K562 (cell line): ENCODE measurements around the gene C18orf63. TPM values are rescaled to one million over a fixed set of nuclear protein-coding genes. Genes with fewer than 3 reads are reported as not detected.

Experiments
- ATAC-seq: fragments of 200-7000 bp; cut with Tn5 transposase; 3 replicates; pipeline ENCODE4 v1.9.1; 2020; ENCODE audit warnings: moderate library complexity
- BruUV-seq: library from RNA; stranded (reverse); fragments of 400-500 nt; replicated peaks from 2 replicates; lab custom pipeline; 2021; lab: Mats Ljungman, UMichigan
- CTCF ChIA-PET: fragments of 300-600 bp; formaldehyde crosslinking; extraction: SDS; loops from one replicate; lab custom pipeline; 2021; ENCODE audit warnings: low intra/inter-chr PET ratio; lab: Yijun Ruan, JAX
- POLR2A ChIA-PET: fragments of 300-600, 350-650 bp; sonication (Branson Sonifier 250); formaldehyde crosslinking; extraction: SDS; loops from one replicate; lab custom pipeline; 2021; ENCODE audit warnings: antibody characterized with exemption, inconsistent platforms; lab: Yijun Ruan, JAX
- DNase-seq, 4 experiments: peaks; one replicate each; pipeline versions ENCODE4 v3.0.0 to v3.0.0-alpha.2; 2011 to 2018; ENCODE audit warnings: low spot score in 3 of 4, mixed read lengths in 3 of 4; ENCODE audit errors: extremely low read depth in 1 of 4
- FAIRE-seq: peaks from 2 replicates; lab custom pipeline; 2011; peaks lifted over from hg19 to GRCh38; lab: Jason Lieb, UNC
- H2AFZ ChIP-seq: 2 replicates; pipeline ENCODE4 v1.6.0; 2011; ENCODE audit warnings: low read depth, low read length, control low read depth, inconsistent platforms
- H3K27ac ChIP-seq: fragments of 200-600 bp; 3 replicates; pipeline ENCODE4 v1.8.0; 2011; ENCODE audit warnings: low read depth, mild to moderate bottlenecking, control low read depth, inconsistent platforms, low read length, moderate library complexity, mixed read lengths; ENCODE audit errors: extremely low read depth
- H3K27me3 ChIP-seq, 2 experiments: fragments of 300-600 bp in 1 of 2; 2 replicates in 1 of 2; 3 replicates in 1 of 2; pipeline versions ENCODE4 v1.6.0 to v1.8.0; 2011; ENCODE audit warnings: inconsistent platforms in 2 of 2, low read length in 2 of 2, mild to moderate bottlenecking in 1 of 2, mixed read lengths in 1 of 2, moderate library complexity in 1 of 2; ENCODE audit not compliant: control insufficient read depth in 2 of 2, insufficient read depth in 2 of 2
- H3K36me3 ChIP-seq: fragments of 300-600 bp; 3 replicates; pipeline ENCODE4 v1.8.0; 2011; ENCODE audit warnings: mild to moderate bottlenecking, low read length, inconsistent platforms; ENCODE audit not compliant: control insufficient read depth, insufficient read depth
- H3K4me1 ChIP-seq, 2 experiments: fragments of 200-600 bp in 1 of 2; replicated peaks in 1 of 2; 2 replicates in 1 of 2; 3 replicates in 1 of 2; pipeline versions ENCODE4 v1.5.1 to v1.8.0; 2011; ENCODE audit warnings: inconsistent platforms in 2 of 2, low read length in 2 of 2, mild to moderate bottlenecking in 1 of 2, mixed read lengths in 1 of 2, moderate library complexity in 1 of 2; ENCODE audit not compliant: control insufficient read depth in 2 of 2, insufficient read depth in 2 of 2
- H3K4me2 ChIP-seq: 2 replicates; pipeline ENCODE4 v1.6.1; 2011; ENCODE audit warnings: low read length, control low read depth, inconsistent platforms, mixed read lengths; ENCODE audit not compliant: insufficient read depth
- H3K4me3 ChIP-seq: fragments of 200-600 bp; sonication (generic), shearing (Covaris generic); 2 replicates; pipeline ENCODE4 v1.5.1; 2016; ENCODE audit warnings: control low read depth, inconsistent platforms
- H3K79me2 ChIP-seq: fragments of 200-600 bp; 3 replicates; pipeline ENCODE4 v1.8.0; 2011; ENCODE audit warnings: low read length, inconsistent platforms; ENCODE audit not compliant: control insufficient read depth, insufficient read depth
- H3K9ac ChIP-seq, 2 experiments: 2 replicates each; pipeline versions ENCODE4 v1.6.0 to v1.6.1; 2011; ENCODE audit warnings: low read depth in 2 of 2, low read length in 2 of 2, control low read depth in 1 of 2, inconsistent platforms in 1 of 2, mild to moderate bottlenecking in 1 of 2, mixed read lengths in 1 of 2; ENCODE audit not compliant: insufficient read depth in 1 of 2
- H3K9me1 ChIP-seq: one replicate; pipeline ENCODE4 v1.6.0; 2011; ENCODE audit warnings: inconsistent platforms, mild to moderate bottlenecking, low read length, moderate library complexity; ENCODE audit not compliant: control insufficient read depth, insufficient read depth
- H3K9me3 ChIP-seq: replicated peaks from 2 replicates; pipeline ENCODE4 v1.5.1; 2011; ENCODE audit warnings: low read depth, low read length, inconsistent platforms; ENCODE audit not compliant: control insufficient read depth, insufficient read depth
- H4K20me1 ChIP-seq: replicated peaks from 2 replicates; pipeline ENCODE4 v1.6.1; 2011; ENCODE audit warnings: low read length, inconsistent platforms, mixed read lengths; ENCODE audit not compliant: control insufficient read depth, insufficient read depth
- ARID2 ChIP-seq: fragments of 450-650 bp; IDR thresholded peaks from 2 replicates; pipeline ENCODE4 v1.6.1; 2017; ENCODE audit warnings: antibody characterized with exemption, mild to moderate bottlenecking
- CBFA2T2 ChIP-seq: fragments of 450-650 bp; conservative IDR thresholded peaks from 2 replicates; pipeline ENCODE4 v1.6.1; 2017; ENCODE audit warnings: mild to moderate bottlenecking
- IRF1 ChIP-seq: sonication (generic); formaldehyde crosslinking; IDR thresholded peaks from 2 replicates; pipeline ENCODE4 v1.8.0; 2022; ENCODE audit warnings: missing genetic modification reagents, mild to moderate bottlenecking, borderline replicate concordance
- TCF7 ChIP-seq: sonication (generic); IDR thresholded peaks from 2 replicates; pipeline ENCODE4 v1.6.1; 2016; ENCODE audit warnings: antibody characterized with exemption, borderline replicate concordance
- ZFP91 ChIP-seq: sonication (generic); formaldehyde crosslinking; IDR thresholded peaks from 2 replicates; pipeline ENCODE4 v1.8.0; 2022; ENCODE audit warnings: mild to moderate bottlenecking, missing genetic modification reagents
- ZNF280B ChIP-seq: fragments of 250-450 bp; sonication (Bioruptor Pico); IDR thresholded peaks from 2 replicates; pipeline ENCODE4 v1.5.1; 2021; ENCODE audit warnings: mild to moderate bottlenecking
- ZNF3 ChIP-seq: fragments of 250-450 bp; sonication (Bioruptor Pico); IDR thresholded peaks from 2 replicates; pipeline ENCODE4 v1.5.0; 2021; ENCODE audit warnings: mild to moderate bottlenecking, moderate library complexity
- ZNF76 ChIP-seq: fragments of 250-450 bp; sonication (Bioruptor Pico); IDR thresholded peaks from 2 replicates; pipeline ENCODE4 v1.4.0; 2020; ENCODE audit warnings: mild to moderate bottlenecking, moderate library complexity, borderline replicate concordance
- WGBS: fragments of 100-300 bp; shearing (Covaris generic); methylation state at CpG from one replicate; pipeline ENCODE4 v1.1.6; 2016; ENCODE audit warnings: low coverage, mixed read lengths; ENCODE audit not compliant: insufficient coverage; ENCODE audit errors: missing lambda C conversion rate; 5-methylcytosine and 5-hydroxymethylcytosine counted together
- in situ Hi-C: fragments of 300-500 bp; cut with MboI; formaldehyde crosslinking; loops from 4 replicates; pipeline ENCODE4 v1.15.0; 2018; ENCODE audit warnings: inconsistent platforms, mixed read lengths
- intact Hi-C: fragments of 100-400 bp; cut with micrococcal nuclease; formaldehyde crosslinking; loops from 2 replicates; pipeline ENCODE4 v1.14.2; 2022
- polyA plus RNA-seq, 8 experiments: library from polyadenylated mRNA; depleted of rRNA in 4 of 8; stranded (reverse) in 5 of 8; unstranded in 3 of 8; fragments of >200 nt; fragmentation: Nextera tagmentation in 2 of 8; fragmentation: Illumina TruSeq in 1 of 8; extraction: Ambion mirVana in 2 of 8; extraction: Trizol in 1 of 8; gene quantifications; 2 replicates each; pipeline versions ENCODE4 v1.2.1 to v1.2.3, GENCODE V29; 2011 to 2014; ENCODE audit warnings: inconsistent platforms in 1 of 8, missing spikeins in 1 of 8
- total RNA-seq, 7 experiments: library from RNA; depleted of rRNA in 6 of 7; stranded (reverse); fragments of >200 nt in 6 of 7; fragmentation: Illumina TruSeq in 2 of 7; extraction: Trizol in 2 of 7; gene quantifications; 2 replicates each; pipeline versions ENCODE4 v1.2.1 to v1.2.3, GENCODE V29; 2011 to 2021; ENCODE audit warnings: low replicate concordance in 1 of 7

The C18orf63 gene
- total and polyA plus RNA-seq, 9 of the 15 experiments (the other 6 are each of a cell fraction or from before 2014, with no cell fraction given): not detected

- in situ Hi-C loops (no loop called here), intact Hi-C loops (no loop called here)
- FAIRE-seq: no peak
- ATAC-seq: no peak
- H2AFZ ChIP-seq: no peak overlapping the region
- H3K9me1 ChIP-seq: no peaks in the 10 kb centered on the region
- no peak overlapping the region for H3K9ac ChIP-seq
- no peaks in the 10 kb centered on the region for H3K9me3 ChIP-seq
- H3K4me1 ChIP-seq: no peaks in the 10 kb centered on the region
- ChIA-PET POLR2A (interaction anchor here (0.6 kb wide), 1 partner anchor 22 kb away, joined by 3 read pairs; no protein-coding TSS in a partner anchor), CTCF (no interaction called here)
- no peak overlapping the region for H3K27ac ChIP-seq
- no peaks in the 10 kb centered on the region for H4K20me1 ChIP-seq
- no peaks in the 10 kb centered on the region for H3K36me3 ChIP-seq
- DNase-seq: no peak
- 0% methylated on average over 6 of the region's 6 CpGs for WGBS
- TF ChIP-seq ZNF280B (CRISPR knock-in tag) (no peak), IRF1 (CRISPR knock-in tag) (no peak), TCF7 (no peak), ZNF3 (CRISPR knock-in tag) (no peak), ZNF76 (no peak), ARID2 (no peak), CBFA2T2 (no peak), ZFP91 (no peak)
- no peaks in the 10 kb centered on the region for H3K79me2 ChIP-seq
- no TSS peak for BruUV-seq
- H3K4me3 ChIP-seq: no peak overlapping the region
- peaks cover 0 to 31% of the 10 kb centered on the region in 2 experiments; a peak in 4 of 5 replicates for H3K27me3 ChIP-seq
- no peak overlapping the region for H3K4me2 ChIP-seq
Observed at GRCh38 chr18:74387383-74387782, 71.7 kb downstream of the C18orf63 start.
